Right lobe of liver (tissue), 6 donors: Measurements from ENCODE around the gene MACROD2. TPM values are rescaled to one million over a fixed set of nuclear protein-coding genes. Genes with fewer than 3 reads are reported as not detected.

Experiments
- ATAC-seq, 4 donors: fragments of 200-7000 bp; cut with Tn5 transposase; one replicate each; pipeline ENCODE4 v1.9.1; 2020; ENCODE audit warnings: mild to moderate bottlenecking in 4 of 4, moderate library complexity in 4 of 4
- DNase-seq, 3 donors: peaks; one replicate each; pipeline ENCODE4 v3.0.0-alpha.2; 2020
- H3K27ac ChIP-seq, 3 donors: fragments of 200-600 bp; one replicate each; pipeline ENCODE4 v1.8.0; 2022
- H3K27me3 ChIP-seq, 2 donors: fragments of 200-600 bp; one replicate each; pipeline ENCODE4 v1.8.0; 2022
- H3K36me3 ChIP-seq, 4 donors: fragments of 200-600 bp; sonication (generic) in 1 of 4; one replicate each; pipeline versions ENCODE4 v1.5.1 to v1.8.0; 2017 to 2022; ENCODE audit warnings: control low read depth in 1 of 4
- H3K4me1 ChIP-seq, 4 donors: fragments of 200-600 bp; sonication (generic) in 1 of 4; one replicate each; pipeline versions ENCODE4 v1.5.1 to v1.8.0; 2017 to 2022; ENCODE audit warnings: control low read depth in 1 of 4
- H3K4me3 ChIP-seq, 3 donors: fragments of 200-600 bp; one replicate each; pipeline ENCODE4 v1.8.0; 2022
- H3K9me3 ChIP-seq, 4 donors: fragments of 200-600 bp; sonication (generic) in 1 of 4; one replicate each; pipeline versions ENCODE4 v1.5.1 to v1.8.0; 2017 to 2022; ENCODE audit warnings: control low read depth in 1 of 4
- CTCF ChIP-seq, 4 donors: fragments of 200-600 bp in 3 of 4; fragments of 450-650 bp in 1 of 4; IDR thresholded peaks; one replicate each; pipeline versions ENCODE4 v1.5.1 to v1.8.0; 2016 to 2022; ENCODE audit warnings: antibody characterized with exemption in 4 of 4, mild to moderate bottlenecking in 2 of 4
- POLR2A ChIP-seq: fragments of 450-650 bp; IDR thresholded peaks from one replicate; pipeline ENCODE4 v1.6.1; 2017; ENCODE audit warnings: antibody characterized with exemption, mild to moderate bottlenecking
- WGBS: methylation state at CpG from one replicate; pipeline ENCODE4 v1.1.6; 2018; ENCODE audit warnings: low coverage, low lambda C conversion rate; ENCODE audit not compliant: insufficient coverage; ENCODE audit errors: missing lambda C conversion rate; 5-methylcytosine and 5-hydroxymethylcytosine counted together
- intact Hi-C, 2 donors: fragments of 100-400 bp; cut with DNase I; formaldehyde crosslinking; loops; one replicate each; pipeline versions ENCODE4 v1.11.2 to v1.14.1; 2022
- total RNA-seq, 6 experiments: library from RNA; depleted of rRNA in 2 of 6; stranded (reverse); fragments of >200 nt in 2 of 6; fragmentation: NEBNext Ultra II Directional in 3 of 6; extraction: Animal tissue kit (Norgen Biotek cat#: 25700) in 3 of 6; gene quantifications; one replicate each; pipeline versions ENCODE4 v1.1.0 to v1.2.4, GENCODE V29; 2016 to 2023
- donor health status: DM: no; HTN: yes; CAD: no.
- donor health status: DM: no; HTN: no; CAD: no.
- donor health status: DM: no; HTN: no; CAD: no.
- donor health status: DM: no; HTN: yes; CAD: no.
- donor health status: DM: no; HTN: yes; CAD: no.

MACROD2 gene
- total RNA-seq, 6 experiments from 2014 or later = 1.2 to 5.5 (median 3.3) TPM

GRCh38 chr20:15496501-15497039 lies 1501.3 kb downstream of the MACROD2 start:
- WGBS = 55% methylated on average over 3 of the region's 3 CpGs
- no peaks in the 10 kb centered on the region for H3K4me1 ChIP-seq
- H3K27ac ChIP-seq = no peak overlapping the region
- no peak for DNase-seq
- no peaks in the 10 kb centered on the region for H3K27me3 ChIP-seq
- H3K4me3 ChIP-seq = no peak overlapping the region
- TF ChIP-seq POLR2A (no peak), CTCF (IDR thresholded peaks at IDR 0.05) (no peak)
- intact Hi-C loops = no loop called here
- H3K9me3 ChIP-seq = no peaks in the 10 kb centered on the region
- H3K36me3 ChIP-seq = no peaks in the 10 kb centered on the region
- no peak for ATAC-seq

- H3K4me3 ChIP-seq = no peak overlapping the region
- TF ChIP-seq CTCF (IDR thresholded peaks at IDR 0.05) = no peak
- TF ChIP-seq POLR2A = no peak
- H3K27me3 ChIP-seq = no peaks in the 10 kb centered on the region
- no peak for DNase-seq
- H3K36me3 ChIP-seq = no peaks in the 10 kb centered on the region
- intact Hi-C loops = no loop called here
- no peaks in the 10 kb centered on the region for H3K9me3 ChIP-seq
- WGBS = 83% methylated on average over 2 of the region's 2 CpGs
- no peaks in the 10 kb centered on the region for H3K4me1 ChIP-seq
- no peak for ATAC-seq
- no peak overlapping the region for H3K27ac ChIP-seq
These were observed 1503.6 kb downstream of the MACROD2 start for GRCh38 chr20:15498926-15499325.

GRCh38 chr20:15506311-15506710 lies 1511.0 kb downstream of the MACROD2 start:
- 64% methylated on average over 5 of the region's 5 CpGs for WGBS
- no peaks in the 10 kb centered on the region for H3K4me1 ChIP-seq
- ATAC-seq = no peak
- TF ChIP-seq POLR2A (no peak), CTCF (IDR thresholded peaks at IDR 0.05) (no peak)
- no peak for DNase-seq
- no peak overlapping the region for H3K27ac ChIP-seq
- intact Hi-C loops = no loop called here
- no peaks in the 10 kb centered on the region for H3K9me3 ChIP-seq
- H3K36me3 ChIP-seq = no peaks in the 10 kb centered on the region
- H3K27me3 ChIP-seq = no peaks in the 10 kb centered on the region
- no peak overlapping the region for H3K4me3 ChIP-seq

- H3K27ac ChIP-seq = no peak overlapping the region
- DNase-seq = no peak
- intact Hi-C loops = no loop called here
- ATAC-seq = no peak
- no peaks in the 10 kb centered on the region for H3K4me1 ChIP-seq
- TF ChIP-seq POLR2A (no peak), CTCF (IDR thresholded peaks at IDR 0.05) (no peak)
- H3K4me3 ChIP-seq = no peak overlapping the region
- no peaks in the 10 kb centered on the region for H3K36me3 ChIP-seq
- no peaks in the 10 kb centered on the region for H3K9me3 ChIP-seq
- no peaks in the 10 kb centered on the region for H3K27me3 ChIP-seq
- 79% methylated on average over 3 of the region's 3 CpGs for WGBS
These were observed 1511.8 kb downstream of the MACROD2 start for GRCh38 chr20:15507151-15507550.

GRCh38 chr20:15511551-15511950 lies 1516.2 kb downstream of the MACROD2 start:
- no peak for DNase-seq
- Histone ChIP-seq H3K9me3 (no peaks in the 10 kb centered on the region), H3K27me3 (no peaks in the 10 kb centered on the region), H3K27ac (no peak overlapping the region), H3K4me3 (no peak overlapping the region), H3K36me3 (no peaks in the 10 kb centered on the region), H3K4me1 (no peaks in the 10 kb centered on the region)
- WGBS = 100% methylated on average over 1 of the region's 1 CpG
- TF ChIP-seq CTCF (IDR thresholded peaks at IDR 0.05) (no peak), POLR2A (no peak)
- ATAC-seq = no peak
- intact Hi-C loops = no loop called here
